Endothelial cell (in vitro differentiated cells): Measurements from ENCODE around the gene FUCA1. TPM values are rescaled to one million over a fixed set of nuclear protein-coding genes. Genes with fewer than 3 reads are reported as not detected.
"Not testable (repeated sequence)": the region's sequence is repeated elsewhere in the genome, so short reads cannot be mapped to it uniquely, and the experiment has no call there.

Experiments used
- DNase-seq: peaks from one replicate; pipeline ENCODE4 v3.0.0; 2021; ENCODE audit warnings: low spot score
- H3K27ac Mint-ChIP-seq: one replicate; pipeline ENCODE4 v1.8.0; 2021; ENCODE audit warnings: mixed read lengths, inconsistent platforms; ENCODE audit not compliant: unreplicated experiment
- H3K27me3 Mint-ChIP-seq: one replicate; pipeline ENCODE4 v1.8.0; 2021; ENCODE audit warnings: mild to moderate bottlenecking, moderate library complexity, mixed read lengths, inconsistent platforms; ENCODE audit not compliant: unreplicated experiment
- H3K36me3 Mint-ChIP-seq: one replicate; pipeline ENCODE4 v1.8.0; 2021; ENCODE audit warnings: mild to moderate bottlenecking, low read depth, mixed read lengths, inconsistent platforms; ENCODE audit not compliant: unreplicated experiment
- H3K4me1 Mint-ChIP-seq: one replicate; pipeline ENCODE4 v1.8.0; 2021; ENCODE audit warnings: mild to moderate bottlenecking, mixed read lengths, inconsistent platforms; ENCODE audit not compliant: unreplicated experiment
- H3K4me3 Mint-ChIP-seq: one replicate; pipeline ENCODE4 v1.8.0; 2021; ENCODE audit warnings: mild to moderate bottlenecking, mixed read lengths, inconsistent platforms; ENCODE audit not compliant: unreplicated experiment
- H3K9me3 Mint-ChIP-seq: one replicate; pipeline ENCODE4 v1.8.0; 2021; ENCODE audit warnings: mixed read lengths, inconsistent platforms; ENCODE audit not compliant: unreplicated experiment
- CTCF ChIP-seq: fragments of 200-600 bp; sonication (generic); IDR thresholded peaks from one replicate; pipeline ENCODE4 v1.5.0; 2021; ENCODE audit warnings: antibody characterized with exemption; ENCODE audit not compliant: unreplicated experiment
- total RNA-seq: library from RNA; stranded (reverse); fragmentation: NEBNext Ultra II Directional; extraction: Animal tissue kit (Norgen Biotek cat#: 25700); gene quantifications from one replicate; pipeline ENCODE4 v1.2.1, GENCODE V29; 2021; ENCODE audit not compliant: unreplicated experiment

The FUCA1 gene
- total RNA-seq, 1 donor from 2014 or later, result 6.1 TPM

- Mint-ChIP-seq H3K4me1 (peaks cover 2% of the 10 kb centered on the region), H3K27me3 (peaks cover 7% of the 10 kb centered on the region), H3K9me3 (no peaks in the 10 kb centered on the region), H3K4me3 (no peak overlapping the region), H3K27ac (no peak overlapping the region), H3K36me3 (no peaks in the 10 kb centered on the region)
- no peak for TF ChIP-seq CTCF
- no peak for DNase-seq
These were observed 5.5 kb downstream of the FUCA1 start for GRCh38 chr1:23862640-23863039.

DNA sequence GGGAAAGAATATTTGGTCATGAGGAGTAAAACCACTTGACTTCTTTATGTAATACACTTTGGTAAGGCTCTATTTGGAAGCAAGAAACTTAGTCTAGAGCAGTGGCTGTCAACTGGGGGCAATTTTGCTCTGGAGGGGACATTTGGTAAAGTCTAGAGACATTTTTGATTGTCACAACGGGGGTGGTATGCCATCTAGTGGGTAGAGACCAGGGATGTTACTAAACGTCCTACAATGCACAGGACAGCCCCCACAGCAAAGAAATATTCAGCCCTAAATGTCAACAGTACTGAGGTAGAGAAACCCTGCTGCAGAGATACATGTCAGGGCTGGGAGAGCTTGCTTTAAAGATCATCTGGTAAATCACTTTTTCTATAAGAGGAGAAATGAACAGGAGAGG lies 13.5 kb downstream of the FUCA1 start:
- no peaks in the 10 kb centered on the region for H3K9me3 Mint-ChIP-seq
- no peak for TF ChIP-seq CTCF
- peaks cover 3% of the 10 kb centered on the region for H3K27me3 Mint-ChIP-seq
- H3K4me1 Mint-ChIP-seq, result peaks cover 3% of the 10 kb centered on the region
- DNase-seq, result no peak
- H3K36me3 Mint-ChIP-seq, result peaks cover 12% of the 10 kb centered on the region
- H3K27ac Mint-ChIP-seq, result no peak overlapping the region
- H3K4me3 Mint-ChIP-seq, result peak overlapping the region; percentile 10

- not testable (repeated sequence) for H3K4me3 Mint-ChIP-seq, H3K27ac Mint-ChIP-seq
These were observed 15.0 kb downstream of the FUCA1 start for GRCh38 chr1:23853124-23853523.

DNA sequence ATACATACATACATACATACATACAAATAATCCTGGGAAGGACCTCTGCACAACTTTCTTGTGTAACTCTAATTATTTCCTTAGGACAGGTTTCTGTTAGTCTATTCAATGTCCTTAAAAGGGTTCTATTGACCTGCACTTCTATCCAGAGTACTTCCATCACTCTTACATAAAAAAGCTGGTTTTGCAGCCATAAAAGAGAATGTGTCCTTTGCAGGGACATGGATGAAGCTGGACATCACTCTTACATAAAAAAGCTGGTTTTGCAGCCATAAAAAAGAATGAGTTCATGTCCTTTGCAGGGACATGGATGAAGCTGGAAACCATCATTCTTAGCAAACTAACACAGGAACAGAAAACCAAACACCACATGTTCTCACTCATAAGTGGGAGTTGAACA lies 16.7 kb downstream of the FUCA1 start:
- not testable (repeated sequence) for H3K9me3 Mint-ChIP-seq, H3K4me3 Mint-ChIP-seq, H3K27me3 Mint-ChIP-seq, H3K4me1 Mint-ChIP-seq, H3K27ac Mint-ChIP-seq, DNase-seq
- H3K36me3 Mint-ChIP-seq, result peaks cover 25% of the 10 kb centered on the region

More at GRCh38 chr1:23853124-23853523, 15.0 kb downstream of the FUCA1 start:
- H3K27me3 Mint-ChIP-seq, H3K9me3 Mint-ChIP-seq, DNase-seq, H3K4me1 Mint-ChIP-seq: not testable (repeated sequence)
- H3K36me3 Mint-ChIP-seq, result peaks cover 15% of the 10 kb centered on the region

GRCh38 chr1:23848673-23849616 lies 19.1 kb downstream of the FUCA1 start:
- Mint-ChIP-seq H3K27me3 (peaks cover 1% of the 10 kb centered on the region), H3K4me3 (no peak overlapping the region), H3K4me1 (peaks cover 10% of the 10 kb centered on the region), H3K27ac (no peak overlapping the region), H3K9me3 (peaks cover 7% of the 10 kb centered on the region), H3K36me3 (peaks cover 26% of the 10 kb centered on the region)
- no peak for TF ChIP-seq CTCF
- DNase-seq, result no peak

DNA sequence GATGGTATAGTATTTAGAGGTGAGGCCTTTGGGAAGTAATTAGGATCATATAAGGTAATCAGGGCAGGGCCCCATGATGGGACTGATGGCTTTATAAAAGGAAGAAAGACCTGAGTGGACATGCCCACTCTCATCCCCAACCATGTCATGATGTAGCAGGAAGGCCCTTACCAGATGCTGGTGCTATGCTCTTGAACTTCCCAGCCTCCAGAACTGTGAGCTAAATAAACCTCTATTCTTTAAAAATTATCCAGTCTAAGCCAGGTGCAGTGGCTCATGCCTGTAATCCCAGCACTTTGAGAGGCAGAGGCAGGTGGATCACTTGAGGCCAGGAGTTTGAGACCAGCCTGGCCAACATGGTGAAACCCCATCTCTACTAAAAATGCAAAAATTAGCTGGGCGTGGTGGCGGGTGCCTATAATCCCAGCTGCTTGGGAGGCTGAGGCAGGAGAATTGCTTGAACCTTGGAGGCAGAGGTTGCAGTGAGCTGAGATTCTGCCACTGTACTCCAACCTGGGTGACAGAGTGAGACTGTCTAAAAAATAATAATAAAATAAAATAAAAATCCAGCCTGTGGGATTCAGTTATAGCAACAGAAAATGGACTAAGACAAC lies 20.5 kb downstream of the FUCA1 start:
- not testable (repeated sequence) for H3K27me3 Mint-ChIP-seq, H3K27ac Mint-ChIP-seq, H3K4me3 Mint-ChIP-seq, H3K4me1 Mint-ChIP-seq, DNase-seq, H3K9me3 Mint-ChIP-seq
- H3K36me3 Mint-ChIP-seq, result peaks cover 23% of the 10 kb centered on the region
